Spleen (tissue), 7 donors: ENCODE measurements around the gene MAPKAP1.

ENCODE experiments used
- CTCF ChIP-seq, 11 experiments: fragments of 200-600 bp in 7 of 11; fragments of 450-650 bp in 4 of 11; sonication (generic) in 4 of 11; IDR thresholded peaks in 8 of 11; conservative IDR thresholded peaks in 3 of 11; 1 replicate in 7 of 11; 2 replicates in 4 of 11; pipeline versions ENCODE4 v1.4.0 to v1.8.0; 2016 to 2021; ENCODE audit warnings: antibody characterized with exemption in 11 of 11, inconsistent platforms in 4 of 11, mild to moderate bottlenecking in 1 of 11
- POLR2A ChIP-seq, 3 donors: fragments of 450-650 bp; IDR thresholded peaks; one replicate each; pipeline ENCODE4 v1.5.1; 2017; ENCODE audit warnings: antibody characterized with exemption in 3 of 3, mild to moderate bottlenecking in 1 of 3
- POLR2AphosphoS5 ChIP-seq, 3 donors: sonication (generic); formaldehyde crosslinking; IDR thresholded peaks; one replicate each; pipeline ENCODE4 v1.5.1; 2017; ENCODE audit warnings: antibody characterized with exemption in 3 of 3
- donor health status: DM: no; HTN: no; CAD: no; lungs with moderate emphysema.
- donor health status: DM: no; HTN: no; CAD: no.
- donor health status: DM: no; HTN: no; CAD: no.

- TF ChIP-seq CTCF (IDR thresholded peaks at IDR 0.05 in 8 of 11, conservative IDR thresholded peaks at IDR 0.05 in 3 of 11) (no peak), POLR2A (IDR thresholded peaks at IDR 0.05) (no peak), POLR2AphosphoS5 (IDR thresholded peaks at IDR 0.05) (peak in 1 of 3 donors; percentile 12)
Measured at GRCh38 chr9:125462861-125463291, 244.1 kb downstream of the MAPKAP1 start.
